ENCODE data around the gene ZSCAN26.
A peak's percentile ranks its signal among the peaks of the same experiment; 100 is the strongest.

ZSCAN26 gene

GRCh38 chr6:28266962-28267694, at the start of gene ZSCAN26:
Gene ZSCAN26, plus strand, starts transcription at chr6:28267143. Its CDS starts 4,777 bp downstream, at chr6:28271920.
- DNase-seq: peak; percentile 74 to 97 (median 82)
- intact Hi-C loops (cut with DNase I): loop anchor here (5.0 to 10.0 kb wide), 2 partner anchors 65 to 182 kb away; partner anchors contain the start of gene ZNF165

- DNase-seq: no peak
- intact Hi-C loops (cut with DNase I): no loop called here
Measured at GRCh38 chr6:28217890-28218289, 49.1 kb upstream of the ZSCAN26 start.

- peak in 8 of 10 donors; percentile 12 to 91 (median 65) for DNase-seq
- intact Hi-C loops (cut with DNase I): no loop called here
Measured at GRCh38 chr6:28218312-28219248, 48.4 kb upstream of the ZSCAN26 start.

- intact Hi-C loops (cut with DNase I): loop anchor here (10.0 kb wide), 1 partner anchor 86 kb away; no protein-coding TSS in a partner anchor
- no peak for DNase-seq
Measured at GRCh38 chr6:28220257-28221133, 46.4 kb upstream of the ZSCAN26 start.

GRCh38 chr6:28224131-28225055, 42.5 kb upstream of the ZSCAN26 start:
- DNase-seq: no peak
- intact Hi-C loops (cut with DNase I): loop anchor here (10.0 kb wide), 1 partner anchor 90 kb away; no protein-coding TSS in a partner anchor

GRCh38 chr6:28225056-28225834, 41.7 kb upstream of the ZSCAN26 start, which contains the start of gene ZSCAN9:
Gene ZSCAN9, plus strand, starts transcription at chr6:28225275. Its CDS starts 1,810 bp downstream, at chr6:28227085.
- intact Hi-C loops (cut with DNase I): loop anchor here (10.0 kb wide), 1 partner anchor 90 kb away; no protein-coding TSS in a partner anchor
- DNase-seq: peak; percentile 57 to 96 (median 74)

- DNase-seq: no peak
- intact Hi-C loops (cut with DNase I): loop anchor here (10.0 kb wide), 1 partner anchor 92 kb away; no protein-coding TSS in a partner anchor
Measured at GRCh38 chr6:28226460-28226859, 40.5 kb upstream of the ZSCAN26 start.

GRCh38 chr6:28232785-28233184, 34.2 kb upstream of the ZSCAN26 start:
- peak in 1 of 10 donors; percentile 26 for DNase-seq
- intact Hi-C loops (cut with DNase I): no loop called here

- intact Hi-C loops (cut with DNase I): no loop called here
- no peak for DNase-seq
Measured at GRCh38 chr6:28235912-28236452, 31.0 kb upstream of the ZSCAN26 start.

- intact Hi-C loops (cut with DNase I): no loop called here
- DNase-seq: no peak
Measured at GRCh38 chr6:28239636-28240035, 27.3 kb upstream of the ZSCAN26 start.

- intact Hi-C loops (cut with DNase I): no loop called here
- no peak for DNase-seq
Measured at GRCh38 chr6:28240471-28240870, 26.5 kb upstream of the ZSCAN26 start.

GRCh38 chr6:28243946-28244345, 23.0 kb upstream of the ZSCAN26 start:
- intact Hi-C loops (cut with DNase I): no loop called here
- no peak for DNase-seq

- no peak for DNase-seq
- intact Hi-C loops (cut with DNase I): no loop called here
Measured at GRCh38 chr6:28245206-28245941, 21.6 kb upstream of the ZSCAN26 start.

- DNase-seq: no peak
- intact Hi-C loops (cut with DNase I): no loop called here
Measured at GRCh38 chr6:28248916-28249315, 18.0 kb upstream of the ZSCAN26 start.

- intact Hi-C loops (cut with DNase I): loop anchor here (10.0 kb wide), 1 partner anchor 116 kb away; no protein-coding TSS in a partner anchor
- DNase-seq: no peak
Measured at GRCh38 chr6:28250747-28251146, 16.2 kb upstream of the ZSCAN26 start.

GRCh38 chr6:28251661-28252008, 15.3 kb upstream of the ZSCAN26 start:
- intact Hi-C loops (cut with DNase I): loop anchor here (10.0 kb wide), 1 partner anchor 117 kb away; no protein-coding TSS in a partner anchor
- peak in 4 of 10 donors; percentile 9 to 84 (median 74) for DNase-seq

Data from posterior cingulate gyrus (tissue), 11 donors.